ENCODE data around the gene OR14A2. TPM values are rescaled to one million over a fixed set of nuclear protein-coding genes. Genes with fewer than 3 reads are reported as not detected.

Gene OR14A2
- total RNA-seq, 6 experiments from 2014 or later = not detected

DNA sequence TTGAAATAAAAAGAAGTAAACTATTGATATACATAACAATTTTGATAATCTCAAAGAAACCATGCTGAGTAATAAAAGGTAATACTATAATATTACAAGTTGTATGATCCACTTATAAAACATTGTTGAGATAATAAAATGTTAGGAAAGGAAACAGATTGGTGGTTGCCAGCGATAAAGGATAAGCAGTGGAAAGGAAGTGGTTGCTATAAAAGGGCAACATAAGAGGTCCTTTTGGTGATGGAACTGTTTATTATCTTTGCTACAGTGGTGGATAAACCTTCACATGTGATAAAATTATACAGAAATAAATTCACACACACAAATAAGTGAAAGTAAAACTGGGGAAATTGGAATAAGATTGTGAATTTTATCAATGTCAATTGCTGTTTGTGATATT is 46.6 kb downstream of the OR14A2 start:
- no peak overlapping the region for H3K4me3 ChIP-seq
- H3K27ac ChIP-seq = no peak overlapping the region
- H3K4me1 ChIP-seq = no peaks in the 10 kb centered on the region
- 56% methylated on average over 1 of the region's 1 CpG for WGBS (ENCODE audit: insufficient coverage, low coverage, low lambda C conversion rate, missing lambda C conversion rate)
- no peaks in the 10 kb centered on the region for H3K9me3 ChIP-seq
- ATAC-seq = no peak
- intact Hi-C loops (cut with DNase I) = no loop called here
- no peak for DNase-seq
- no peaks in the 10 kb centered on the region for H3K36me3 ChIP-seq
- TF ChIP-seq CTCF (IDR thresholded peaks at IDR 0.05) = no peak
- no peaks in the 10 kb centered on the region for H3K27me3 ChIP-seq

DNA sequence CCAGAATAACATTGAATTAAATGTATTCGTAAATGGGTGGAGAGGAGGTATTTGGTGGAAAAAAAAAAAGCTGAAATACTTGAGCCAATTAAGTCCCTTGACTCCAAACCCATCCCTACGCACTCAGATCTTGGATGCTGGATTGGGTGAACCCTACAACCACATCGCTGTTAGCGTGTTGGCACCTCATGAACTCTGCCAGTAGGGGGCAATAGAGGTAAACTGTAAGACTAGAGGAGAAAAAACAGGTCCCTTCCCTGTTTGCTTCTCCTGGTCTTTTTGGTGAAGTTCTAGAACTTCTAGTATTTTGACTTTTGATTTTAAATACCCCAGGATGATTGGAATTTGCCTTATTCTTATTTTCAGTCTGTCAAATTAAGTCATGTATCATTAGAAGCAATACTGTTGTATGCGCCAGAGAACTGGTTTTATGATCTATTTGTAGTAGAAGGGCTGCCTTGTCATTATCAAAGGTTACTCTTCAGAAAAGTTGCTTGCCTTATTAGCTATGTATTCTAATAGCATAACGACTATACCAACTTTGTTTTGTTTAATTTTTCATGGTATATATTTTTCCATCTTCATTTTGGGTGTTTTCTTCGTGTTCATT is 66.5 kb downstream of the OR14A2 start:
- DNase-seq (no peak), ATAC-seq (peak; percentile 65 to 76 (median 68))
- no peak for TF ChIP-seq POLR2A (IDR thresholded peaks at IDR 0.05)
- peak; percentile 39 to 79 (median 74) for TF ChIP-seq CTCF (IDR thresholded peaks at IDR 0.05)
- Histone ChIP-seq H3K27ac (no peak overlapping the region), H3K27me3 (no peaks in the 10 kb centered on the region), H3K9me3 (no peaks in the 10 kb centered on the region), H3K4me3 (no peak overlapping the region), H3K4me1 (no peaks in the 10 kb centered on the region), H3K36me3 (no peaks in the 10 kb centered on the region)
- intact Hi-C loops (cut with DNase I) = no loop called here
- WGBS (ENCODE audit: insufficient coverage, low coverage, low lambda C conversion rate, missing lambda C conversion rate) = 19% methylated on average over 7 of the region's 7 CpGs

GRCh38 chr1:247680171-247680570 is 67.8 kb downstream of the OR14A2 start:
- no peak for ATAC-seq
- TF ChIP-seq CTCF (IDR thresholded peaks at IDR 0.05) (no peak), POLR2A (IDR thresholded peaks at IDR 0.05) (no peak)
- no peaks in the 10 kb centered on the region for H3K4me1 ChIP-seq
- no peaks in the 10 kb centered on the region for H3K27me3 ChIP-seq
- WGBS (ENCODE audit: insufficient coverage, low coverage, low lambda C conversion rate, missing lambda C conversion rate) = 65% methylated on average over 4 of the region's 4 CpGs
- no peaks in the 10 kb centered on the region for H3K9me3 ChIP-seq
- H3K27ac ChIP-seq = no peak overlapping the region
- no peaks in the 10 kb centered on the region for H3K36me3 ChIP-seq
- H3K4me3 ChIP-seq = no peak overlapping the region
- no peak for DNase-seq
- intact Hi-C loops (cut with DNase I) = no loop called here

DNA sequence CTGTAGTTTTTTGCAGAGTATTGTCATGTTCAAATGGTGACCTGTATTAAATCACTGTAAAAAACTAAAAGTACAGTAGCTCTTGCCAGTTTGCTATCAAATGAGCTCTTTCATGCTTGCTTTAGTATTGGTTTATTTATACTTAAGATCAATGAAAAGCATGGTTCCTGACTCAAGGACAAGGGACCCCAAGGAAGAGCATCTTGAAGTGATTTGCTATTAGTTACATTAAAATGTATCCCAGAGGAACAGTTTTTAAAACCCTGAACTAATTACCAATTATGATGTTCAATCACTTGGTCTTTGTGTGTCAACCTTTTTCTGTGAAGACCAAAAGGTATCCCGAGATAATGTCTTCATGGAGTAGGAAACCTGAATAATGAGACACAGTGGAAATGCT is 68.3 kb downstream of the OR14A2 start, which contains the start of gene OR13G1:
Gene OR13G1, minus strand, starts transcription at position 101 of the 400 bp plus-strand sequence. CDS start 6,698 bp downstream, outside the sequence.
- Histone ChIP-seq H3K27ac (no peak within 1 kb of the TSS), H3K9me3 (no peaks in the 10 kb centered on the region), H3K36me3 (no peaks in the 10 kb centered on the region), H3K4me3 (no peak within 1 kb of the TSS), H3K4me1 (no peaks in the 10 kb centered on the region), H3K27me3 (no peaks in the 10 kb centered on the region)
- DNase-seq (no peak), ATAC-seq (no peak)
- intact Hi-C loops (cut with DNase I) = no loop called here
- WGBS (ENCODE audit: insufficient coverage, low coverage, low lambda C conversion rate, missing lambda C conversion rate) = 62% methylated on average over 1 of the region's 1 CpG
- no peak for TF ChIP-seq POLR2A (IDR thresholded peaks at IDR 0.05)
- no peak for TF ChIP-seq CTCF (IDR thresholded peaks at IDR 0.05)

Other genes with a start within 250 kb of the OR14A2 start
- not detected for gene OR2C3, start 211.7 kb downstream of the OR14A2 start, total RNA-seq
- under 1 TPM in 1 of 6 experiments, not detected in 5; 0.24 TPM for gene GCSAML, start 199.0 kb downstream of the OR14A2 start, total RNA-seq
- gene OR2G2, start 159.8 kb downstream of the OR14A2 start, total RNA-seq = not detected
- gene OR2G3, start 142.6 kb downstream of the OR14A2 start, total RNA-seq = not detected
- gene OR13G1, start 68.4 kb downstream of the OR14A2 start, total RNA-seq = not detected
- gene OR6F1, start 31.5 kb downstream of the OR14A2 start, total RNA-seq = not detected
- gene OR14K1, start 9.5 kb downstream of the OR14A2 start, total RNA-seq = not detected
- not detected for gene OR1C1, start 12.4 kb upstream of the OR14A2 start, total RNA-seq
- gene OR14A16, start 76.0 kb upstream of the OR14A2 start, total RNA-seq = not detected
- not detected for gene OR11L1, start 93.8 kb upstream of the OR14A2 start, total RNA-seq
- gene TRIM58, start 109.0 kb upstream of the OR14A2 start, total RNA-seq = 1 to 10 TPM in 3 of 6 experiments, under 1 TPM in 2, not detected in 1; 0.29 to 5.5 (median 2.1) TPM
- gene OR2W3, start 147.4 kb upstream of the OR14A2 start, total RNA-seq = 1 to 10 TPM in 1 of 6 experiments, under 1 TPM in 2, not detected in 3; 0.24 to 1.2 (median 0.43) TPM
- not detected for gene OR2T8, start 172.1 kb upstream of the OR14A2 start, total RNA-seq
- gene OR2AJ1, start 176.7 kb upstream of the OR14A2 start, total RNA-seq = not detected
- not detected for gene OR2L8, start 200.7 kb upstream of the OR14A2 start, total RNA-seq
- not detected for gene OR2AK2, start 217.1 kb upstream of the OR14A2 start, total RNA-seq